ENCODE measurements around the gene PTPN14.

PTPN14 gene

GRCh38 chr1:214386747-214387146 is 164.7 kb downstream of the PTPN14 start:
- DNase-seq, result no peak

- DNase-seq, result no peak
Measured at GRCh38 chr1:214386333-214386732, 165.1 kb downstream of the PTPN14 start.

GRCh38 chr1:214385428-214385827 is 166.0 kb downstream of the PTPN14 start:
- no peak for DNase-seq

- no peak for DNase-seq
Measured at GRCh38 chr1:214384373-214385079, 166.9 kb downstream of the PTPN14 start.

- no peak for DNase-seq
Measured at GRCh38 chr1:214383381-214384372, 167.7 kb downstream of the PTPN14 start.

GRCh38 chr1:214380986-214381695 is 170.3 kb downstream of the PTPN14 start:
- no peak for DNase-seq

- no peak for DNase-seq
Measured at GRCh38 chr1:214380396-214380795, 171.0 kb downstream of the PTPN14 start.

- no peak for DNase-seq
Measured at GRCh38 chr1:214379236-214379970, 172.0 kb downstream of the PTPN14 start.

GRCh38 chr1:214378492-214378891 is 172.9 kb downstream of the PTPN14 start:
- no peak for DNase-seq

- no peak for DNase-seq
Measured at GRCh38 chr1:214377886-214378285, 173.5 kb downstream of the PTPN14 start.

- DNase-seq, result no peak
Measured at GRCh38 chr1:214377485-214377884, 173.9 kb downstream of the PTPN14 start.

GRCh38 chr1:214372092-214372491 is 179.3 kb downstream of the PTPN14 start:
- DNase-seq, result no peak

- no peak for DNase-seq
Measured at GRCh38 chr1:214370615-214371014, 180.8 kb downstream of the PTPN14 start.

- no peak for DNase-seq
Measured at GRCh38 chr1:214369364-214369763, 182.0 kb downstream of the PTPN14 start.

- no peak for DNase-seq
Measured at GRCh38 chr1:214367841-214368240, 183.6 kb downstream of the PTPN14 start.

- DNase-seq, result no peak
Measured at GRCh38 chr1:214364786-214365295, 186.6 kb downstream of the PTPN14 start.

GRCh38 chr1:214364386-214364785 is 187.0 kb downstream of the PTPN14 start:
- no peak for DNase-seq

GRCh38 chr1:214363386-214363785 is 188.0 kb downstream of the PTPN14 start:
- no peak for DNase-seq

- DNase-seq, result no peak
Measured at GRCh38 chr1:214362188-214362882, 189.1 kb downstream of the PTPN14 start.

GRCh38 chr1:214361636-214362035 is 189.8 kb downstream of the PTPN14 start:
- no peak for DNase-seq

- no peak for DNase-seq
Measured at GRCh38 chr1:214360525-214361164, 190.8 kb downstream of the PTPN14 start.

All from activated naive CD4-positive, alpha-beta T cell treated with Interleukin-2 at 50 U/mL for 16 hours (primary cell).